CD4-positive, alpha-beta T cell treated with Interleukin-17A for 4 hours (primary cell): Measurements from ENCODE around the gene AK8.

Experiments
- DNase-seq: peaks from one replicate; pipeline ENCODE4 v3.0.0-alpha.2; 2020; ENCODE audit warnings: mixed read lengths

Gene AK8

DNA sequence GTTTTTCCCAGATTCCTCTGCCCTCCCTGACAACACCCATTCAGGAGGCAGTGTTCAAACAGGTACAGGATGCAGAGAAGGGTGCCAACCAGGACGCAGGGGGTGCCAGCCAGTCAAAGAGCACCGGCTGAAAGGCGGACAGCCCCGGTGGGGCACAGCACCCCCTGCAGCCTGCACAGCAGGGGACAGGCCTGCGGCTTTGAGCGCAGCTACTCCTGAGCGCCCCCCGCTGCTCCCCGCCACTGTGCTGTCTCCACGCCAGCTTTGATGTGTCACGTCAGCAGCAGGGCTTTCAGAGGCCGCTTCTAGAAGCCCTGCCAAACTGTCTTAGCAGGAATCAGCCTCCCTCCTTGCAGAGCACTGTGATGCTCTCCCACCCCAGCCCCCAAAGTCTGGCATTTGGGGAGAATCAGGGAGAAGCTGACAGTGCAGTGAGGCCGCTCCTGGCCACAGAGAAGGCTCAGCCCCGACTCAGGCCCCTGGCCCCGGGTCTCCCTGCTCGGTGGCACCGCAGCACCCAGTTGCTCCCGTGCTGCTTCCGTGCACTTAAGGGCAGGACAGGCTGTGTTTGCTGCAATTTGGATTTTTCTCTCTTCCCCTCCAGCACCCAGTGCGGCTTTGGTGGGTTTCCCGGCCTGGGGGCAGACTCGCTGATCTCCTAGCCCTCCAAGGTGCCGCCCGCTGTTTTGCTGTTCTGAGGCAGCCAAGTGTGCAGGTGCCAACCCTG lies 20.3 kb downstream of the AK8 start:
- DNase-seq = no peak

GRCh38 chr9:132857031-132857430 lies 21.1 kb downstream of the AK8 start:
- DNase-seq = no peak

GRCh38 chr9:132855904-132856303 lies 22.2 kb downstream of the AK8 start:
- no peak for DNase-seq

DNA sequence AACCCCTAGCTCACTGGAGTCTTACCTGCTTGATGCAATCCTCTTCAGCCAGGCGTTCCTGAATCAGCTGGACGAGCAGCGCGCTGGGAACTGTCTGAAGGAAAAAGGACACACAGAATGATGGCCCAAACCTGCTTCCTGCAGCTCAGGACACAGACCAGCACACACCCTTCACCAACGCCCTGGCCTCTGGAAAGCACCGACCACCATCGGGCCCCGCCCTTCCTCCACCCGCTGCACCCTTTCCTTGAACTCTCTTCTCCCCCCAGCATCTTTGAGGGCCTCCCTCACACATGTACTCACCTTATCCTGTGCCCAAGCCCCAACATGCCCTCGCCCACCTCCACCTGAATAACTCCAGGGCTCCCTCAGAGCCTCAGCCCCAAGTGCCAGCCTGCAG lies 23.3 kb downstream of the AK8 start:
- DNase-seq = no peak

DNA sequence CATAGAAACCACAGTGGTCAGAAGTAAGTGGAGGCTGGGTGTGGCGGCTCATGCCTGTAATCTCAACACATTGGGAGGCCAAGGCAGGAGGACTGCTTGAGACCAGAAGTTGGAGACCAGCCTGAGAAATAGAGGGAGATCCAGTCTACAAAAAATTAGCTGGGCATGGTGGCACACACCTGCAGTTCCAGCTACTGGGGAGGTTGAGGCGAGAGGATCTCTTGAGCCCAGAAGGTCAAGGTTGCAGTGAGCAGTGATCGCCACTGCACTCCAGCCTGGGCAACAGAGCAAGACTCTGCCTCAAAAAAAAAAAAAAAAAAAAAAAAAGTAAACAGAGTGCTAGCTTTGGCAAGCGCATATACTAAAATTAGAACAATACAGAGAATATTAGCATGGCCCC lies 24.6 kb downstream of the AK8 start:
- DNase-seq = no peak

DNA sequence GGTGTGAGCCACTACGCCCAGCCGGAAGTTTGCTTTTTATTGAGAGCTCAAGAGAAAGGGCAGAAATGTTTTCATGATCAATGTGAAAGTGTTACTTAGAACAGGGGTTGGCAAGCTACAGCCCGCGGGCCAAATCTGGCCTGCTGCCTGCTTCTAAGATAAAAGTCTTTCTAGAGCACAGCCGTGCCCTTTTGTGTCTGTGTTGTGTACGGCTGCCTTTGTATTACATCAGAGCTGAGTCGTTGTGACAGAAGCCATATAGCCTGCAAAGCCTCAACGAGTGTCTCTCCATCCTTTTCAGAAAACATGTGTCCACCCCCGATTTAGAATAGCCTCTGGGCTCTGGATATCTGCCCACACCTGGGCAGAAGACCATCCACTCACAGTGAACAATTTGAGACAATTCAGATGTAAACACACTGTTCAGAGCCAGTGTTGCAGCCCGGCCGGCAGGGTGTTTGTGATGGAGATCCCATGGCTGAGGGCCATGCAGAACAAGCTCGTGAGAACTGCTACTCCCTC lies 28.8 kb downstream of the AK8 start:
- DNase-seq = peak; percentile 15

DNA sequence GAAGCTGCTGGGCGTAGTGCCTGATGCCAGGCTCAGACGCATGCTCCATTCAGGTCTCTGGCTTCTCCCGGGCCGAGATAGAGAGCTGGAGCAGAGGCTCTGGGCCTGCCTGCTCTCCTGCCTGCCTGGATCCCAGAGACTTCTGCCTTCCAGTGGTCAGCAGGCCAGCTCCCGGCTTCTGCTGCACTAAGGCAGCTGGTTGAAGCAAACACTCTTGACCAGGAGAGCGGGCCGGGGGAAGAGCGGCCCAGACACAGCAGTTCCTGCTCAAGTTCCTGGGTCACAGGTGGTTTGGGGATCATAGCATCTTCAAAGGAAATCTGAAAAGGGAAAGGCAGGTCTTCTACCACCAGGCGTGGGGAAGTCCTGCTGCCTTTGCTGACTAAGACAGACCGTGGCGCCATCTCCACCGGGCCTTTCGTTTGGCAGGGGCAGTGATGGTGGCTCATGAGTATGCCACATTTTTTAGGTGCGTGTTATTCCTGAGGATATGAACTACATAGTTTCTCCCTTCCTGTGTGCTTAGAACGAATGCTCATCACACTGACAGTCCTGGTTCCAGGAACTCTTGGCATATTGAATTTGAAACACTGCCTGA lies 31.1 kb downstream of the AK8 start:
- no peak for DNase-seq

DNA sequence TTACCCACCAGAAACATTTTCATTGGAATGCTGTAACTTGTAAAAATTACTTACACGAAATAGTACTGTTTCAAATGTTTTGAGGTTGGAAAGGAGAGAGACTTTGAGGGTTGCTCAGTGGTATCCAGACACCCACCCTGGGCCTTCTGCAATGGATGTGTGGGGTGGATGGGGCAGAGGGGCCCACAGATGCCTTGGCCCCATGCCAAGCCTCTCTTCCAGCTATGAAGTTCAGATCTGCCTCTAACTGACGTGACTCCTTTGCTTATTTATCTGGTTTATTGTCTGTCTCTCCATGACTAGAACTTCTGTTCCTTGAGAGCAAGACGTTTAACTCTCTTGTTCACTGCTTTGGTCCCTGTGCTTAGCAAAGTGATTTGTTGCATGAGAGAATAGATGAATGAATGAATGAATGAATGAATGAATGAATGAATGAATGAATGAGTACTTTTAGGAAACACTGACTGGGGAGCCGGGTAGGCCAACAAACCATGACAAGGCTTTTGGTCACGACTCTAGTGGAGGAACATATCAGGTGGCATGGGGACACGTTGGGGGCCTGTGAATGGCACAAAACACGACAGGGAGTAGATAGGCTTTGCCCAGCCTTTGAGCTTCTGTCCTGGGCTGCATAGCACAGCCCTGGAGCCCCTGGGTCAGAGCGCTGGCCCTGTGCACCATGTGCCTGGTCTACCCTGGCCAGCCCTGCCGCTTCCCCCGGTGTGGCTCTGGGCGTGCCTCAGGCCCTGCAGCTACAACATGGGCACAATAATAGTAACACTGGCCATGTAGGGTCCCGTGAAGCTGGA lies 31.8 kb downstream of the AK8 start:
- no peak for DNase-seq

DNA sequence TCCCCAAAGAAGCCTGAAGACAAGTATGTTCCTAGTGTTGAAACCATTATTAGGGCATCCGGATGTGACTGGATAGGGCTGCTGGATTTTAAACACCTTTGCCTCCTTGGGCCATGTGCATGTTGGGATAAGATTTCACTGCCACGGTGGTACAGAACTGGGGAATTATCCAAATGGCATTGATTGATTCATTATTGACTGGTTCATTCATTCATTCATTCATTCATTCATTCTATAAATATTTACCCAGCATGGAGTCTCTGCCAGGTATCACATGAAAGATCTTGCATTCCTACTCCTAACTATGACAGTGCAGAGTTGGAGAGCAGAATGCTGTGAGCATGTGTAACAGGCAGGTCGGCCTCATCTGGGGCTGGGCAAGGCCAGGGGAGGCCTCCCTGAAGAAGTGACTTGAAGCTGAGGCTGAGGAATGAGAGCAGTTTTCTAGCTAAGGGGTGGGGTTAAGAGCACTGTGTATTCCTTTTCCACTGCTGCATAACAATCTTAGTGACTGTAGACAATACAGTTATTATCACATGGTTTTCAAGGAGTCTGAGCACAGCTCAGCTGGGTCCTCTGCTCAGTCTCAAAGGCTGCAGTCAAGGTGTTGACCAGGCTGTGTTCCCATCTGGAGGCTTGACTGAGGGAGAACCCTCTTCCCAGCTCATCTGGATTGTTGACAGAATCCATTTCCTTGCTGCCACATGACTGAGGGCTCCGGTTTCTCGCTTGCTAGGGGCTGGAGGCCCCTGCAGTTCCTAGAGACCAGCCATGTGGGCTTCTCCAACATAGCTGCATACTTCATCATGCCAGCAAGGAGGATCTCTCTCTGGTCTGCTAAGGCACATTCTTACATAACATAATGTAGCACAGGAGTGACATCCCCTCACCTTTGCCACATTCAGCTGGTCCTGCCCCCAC lies 35.7 kb downstream of the AK8 start:
- DNase-seq = no peak

DNA sequence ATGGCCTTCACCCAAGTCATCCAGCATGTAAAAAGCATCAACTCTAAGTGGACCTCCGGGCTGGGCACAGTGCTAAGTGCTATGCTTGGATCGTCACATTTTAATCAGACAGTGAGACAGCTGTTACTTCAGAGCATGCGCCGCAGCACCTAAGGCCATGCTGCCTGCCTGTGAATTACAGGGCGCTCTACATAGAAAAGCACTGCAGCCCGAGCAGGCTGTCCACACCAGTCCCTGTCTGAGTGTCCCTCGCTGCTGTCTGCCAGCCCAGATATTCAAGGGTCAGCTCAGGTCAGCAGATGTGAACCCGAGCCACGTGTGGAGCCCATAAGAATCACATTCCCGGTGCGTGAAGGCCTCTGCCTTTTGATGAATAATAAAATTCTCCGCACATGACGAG lies 37.1 kb downstream of the AK8 start:
- DNase-seq = no peak

DNA sequence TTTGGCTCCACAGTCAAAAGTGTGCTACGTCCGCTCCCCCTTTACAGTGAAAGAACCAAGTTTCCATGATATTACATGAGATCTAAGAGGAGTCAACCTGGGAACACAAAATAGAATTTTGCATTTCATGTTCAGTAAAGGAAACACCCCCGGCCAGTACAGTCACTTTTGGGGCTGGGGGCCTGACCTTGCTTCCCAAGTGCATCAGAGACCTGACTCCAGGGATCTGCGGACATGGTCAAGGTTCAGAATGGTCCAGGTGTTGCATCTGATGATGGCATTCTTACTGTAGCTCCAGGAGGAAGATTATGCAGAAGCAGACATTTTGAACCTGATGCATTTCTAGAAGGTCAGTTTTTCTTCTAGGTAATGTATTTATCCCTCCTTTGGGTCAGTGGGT lies 39.8 kb downstream of the AK8 start:
- no peak for DNase-seq

GRCh38 chr9:132837501-132838286 lies 40.4 kb downstream of the AK8 start:
- no peak for DNase-seq

GRCh38 chr9:132834343-132834742 lies 43.7 kb downstream of the AK8 start:
- DNase-seq = no peak

GRCh38 chr9:132833550-132834121 lies 44.4 kb downstream of the AK8 start:
- no peak for DNase-seq

GRCh38 chr9:132832171-132832881 lies 45.8 kb downstream of the AK8 start:
- no peak for DNase-seq

DNA sequence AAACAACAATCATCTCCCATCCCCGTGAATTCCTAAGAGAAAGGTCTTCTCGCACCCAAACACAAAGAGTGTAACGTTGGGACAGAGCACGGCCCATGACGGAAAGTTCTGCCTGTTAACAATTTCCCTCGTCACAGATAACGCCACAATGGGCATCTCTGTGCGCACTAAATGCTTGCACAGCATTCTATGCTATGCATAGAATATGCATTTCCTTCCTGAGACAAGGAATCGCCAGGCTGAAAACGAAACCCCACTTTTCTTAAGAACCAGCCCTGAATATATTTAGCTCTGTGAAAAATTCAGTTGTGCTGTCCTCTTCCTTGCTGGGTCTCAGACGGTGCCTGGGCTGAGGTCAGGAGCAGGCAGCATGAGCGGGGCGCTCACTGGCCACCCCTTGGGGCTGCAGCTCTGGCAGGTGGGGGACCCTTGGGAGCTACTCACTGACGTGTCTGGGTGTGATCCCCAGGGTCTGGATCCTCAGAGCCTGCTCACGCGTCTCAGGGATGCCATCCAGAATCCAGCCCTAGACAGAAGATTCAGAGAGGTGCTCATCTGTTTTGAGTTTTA lies 49.8 kb downstream of the AK8 start:
- DNase-seq = no peak

DNA sequence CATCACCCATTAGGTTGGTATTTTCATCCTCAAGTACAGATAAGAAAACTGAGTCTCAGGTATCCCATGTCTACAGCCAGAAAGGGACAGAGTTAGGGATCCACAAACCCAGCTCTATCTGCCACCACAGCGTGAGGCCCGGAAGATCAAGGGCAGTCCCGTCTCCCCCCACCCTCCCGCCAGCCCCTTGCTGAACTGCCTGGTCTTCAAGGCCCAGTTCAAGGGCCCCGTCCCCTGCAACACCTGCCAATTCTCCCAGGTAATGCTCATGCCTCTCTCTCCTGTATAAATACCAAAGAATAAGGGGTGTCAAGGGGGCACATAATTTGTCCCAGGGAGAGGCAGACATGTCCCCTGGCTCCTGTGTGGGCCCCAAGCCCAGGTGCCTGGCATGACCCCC lies 50.7 kb downstream of the AK8 start:
- no peak for DNase-seq

- DNase-seq = no peak
Measured at GRCh38 chr9:132826621-132827365, 51.3 kb downstream of the AK8 start.

DNA sequence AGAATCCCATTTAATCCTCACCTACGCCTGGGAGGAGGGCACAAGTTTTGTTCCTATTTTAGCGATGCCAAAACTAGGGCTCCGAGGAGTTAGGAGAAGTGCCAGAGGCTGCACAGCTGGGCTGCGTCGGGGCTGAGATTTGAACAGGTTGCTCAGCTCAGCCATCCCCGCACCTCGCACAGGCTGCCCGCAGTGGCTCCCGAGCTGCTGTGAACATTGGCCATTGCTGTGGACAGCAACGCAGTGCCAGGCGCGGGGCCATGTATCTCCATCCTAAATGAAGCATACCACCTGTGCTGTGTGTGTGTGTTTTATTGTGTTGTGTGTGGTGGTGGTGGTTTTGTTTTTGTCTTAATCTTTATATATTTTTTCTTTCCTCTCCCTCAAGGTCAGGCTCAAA lies 52.0 kb downstream of the AK8 start:
- DNase-seq = no peak

DNA sequence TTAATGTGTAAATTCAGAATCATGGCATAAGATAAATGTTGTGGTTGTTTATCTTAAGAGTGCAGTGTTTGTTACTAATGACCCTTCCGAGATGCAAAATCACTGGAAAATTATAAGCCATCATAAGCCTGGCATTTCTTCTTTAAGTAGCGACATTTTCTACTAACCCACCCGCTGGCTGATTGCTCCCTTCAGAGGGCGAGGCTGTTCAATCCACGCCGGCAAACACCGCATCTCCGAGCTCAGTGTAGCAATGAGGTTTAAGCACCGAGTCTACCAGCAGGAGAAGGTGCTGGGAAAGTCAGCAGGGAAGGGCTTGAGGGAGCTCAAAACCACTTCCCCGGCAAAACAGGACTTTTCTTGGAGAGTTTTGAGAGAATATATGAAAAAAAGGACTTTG lies 52.7 kb downstream of the AK8 start:
- no peak for DNase-seq
